ENCODE data around the gene CHST11.

The CHST11 gene

DNA sequence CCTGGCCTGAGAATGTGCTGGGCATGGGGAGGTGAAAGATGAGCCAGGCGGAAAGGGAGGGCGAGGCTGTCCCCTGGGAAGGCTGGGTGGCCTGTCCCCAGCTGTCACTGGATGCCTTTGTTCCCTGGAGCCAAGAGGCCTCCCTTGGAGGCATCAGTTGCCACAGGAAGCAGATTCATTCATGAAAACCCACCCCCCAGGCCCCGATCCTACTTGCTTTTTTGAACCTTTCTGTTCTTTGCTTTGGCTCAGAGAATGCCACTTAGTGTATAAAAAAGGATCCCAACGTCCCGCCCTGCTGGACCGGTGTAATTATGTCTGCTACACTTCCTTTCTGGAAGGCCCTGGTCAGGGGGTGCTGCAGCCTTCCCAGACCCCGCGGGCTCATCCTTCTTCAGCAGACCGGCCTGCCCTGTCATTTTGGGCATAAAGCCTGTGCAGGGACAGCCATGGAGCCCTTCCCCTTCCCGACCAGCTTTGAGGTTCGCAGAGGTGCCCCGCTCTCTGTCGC, 281.1 kb downstream of the CHST11 start:
- no peak for DNase-seq (ENCODE audit: low read depth)
- H3K4me3 ChIP-seq (ENCODE audit: control insufficient read depth, low read depth, low read length): no peak overlapping the region
- TF ChIP-seq CTCF (IDR thresholded peaks at IDR 0.05; ENCODE audit: control insufficient read depth, insufficient read depth, low read depth, low read length, missing control alignments): no peak

GRCh38 chr12:104738331-104738730, 281.6 kb downstream of the CHST11 start:
- H3K4me3 ChIP-seq (ENCODE audit: control insufficient read depth, low read depth, low read length): no peak overlapping the region
- no peak for DNase-seq (ENCODE audit: low read depth)
- no peak for TF ChIP-seq CTCF (IDR thresholded peaks at IDR 0.05; ENCODE audit: control insufficient read depth, insufficient read depth, low read depth, low read length, missing control alignments)

DNA sequence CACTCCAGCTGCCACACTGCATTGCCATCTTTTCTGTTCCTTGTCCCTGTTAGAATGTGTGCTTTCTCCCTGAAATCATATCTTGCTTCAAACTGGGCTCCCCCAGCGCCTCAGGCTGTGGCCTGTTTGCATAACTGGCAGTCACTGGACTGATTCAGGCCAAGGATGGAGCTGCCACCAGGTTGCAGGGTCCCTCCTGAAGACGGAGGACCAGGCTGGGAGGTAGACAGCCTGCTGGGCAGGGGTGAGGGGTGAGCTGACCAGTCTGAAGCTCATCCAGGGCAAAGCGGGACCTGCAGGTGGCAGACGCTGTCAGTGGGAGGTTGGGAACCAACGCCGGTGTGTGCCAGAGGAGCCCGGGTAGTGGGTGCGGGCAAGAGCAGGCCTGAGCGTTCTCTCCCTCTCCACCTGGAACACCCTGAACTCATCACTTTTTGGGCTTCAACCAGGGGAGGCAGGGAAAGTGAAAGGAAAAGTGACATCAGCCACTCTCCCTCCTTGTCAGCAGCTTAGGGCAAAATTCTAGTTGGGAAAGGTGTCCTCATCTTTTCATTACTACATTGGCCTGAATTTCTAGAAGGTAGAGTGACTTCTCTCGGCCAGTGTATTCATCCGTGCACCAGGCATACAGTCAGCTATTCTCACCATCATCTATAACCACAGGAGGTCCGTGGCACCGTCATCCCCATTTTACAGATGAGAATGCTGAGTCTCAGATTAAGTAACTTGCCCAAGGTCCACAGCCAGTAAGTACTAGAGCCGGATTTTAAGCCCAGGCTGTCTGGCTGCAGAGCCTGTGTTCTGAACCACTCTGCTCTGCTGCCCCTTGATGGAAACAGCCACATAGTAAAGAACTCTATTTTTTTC, 282.3 kb downstream of the CHST11 start:
- no peak for DNase-seq (ENCODE audit: low read depth)
- no peak overlapping the region for H3K4me3 ChIP-seq (ENCODE audit: control insufficient read depth, low read depth, low read length)
- TF ChIP-seq CTCF (IDR thresholded peaks at IDR 0.05; ENCODE audit: control insufficient read depth, insufficient read depth, low read depth, low read length, missing control alignments): no peak

GRCh38 chr12:104740668-104741067, 283.9 kb downstream of the CHST11 start:
- DNase-seq (ENCODE audit: low read depth): no peak
- no peak for TF ChIP-seq CTCF (IDR thresholded peaks at IDR 0.05; ENCODE audit: control insufficient read depth, insufficient read depth, low read depth, low read length, missing control alignments)
- no peak overlapping the region for H3K4me3 ChIP-seq (ENCODE audit: control insufficient read depth, low read depth, low read length)

GRCh38 chr12:104741077-104741476, 284.3 kb downstream of the CHST11 start:
- no peak for DNase-seq (ENCODE audit: low read depth)
- TF ChIP-seq CTCF (IDR thresholded peaks at IDR 0.05; ENCODE audit: control insufficient read depth, insufficient read depth, low read depth, low read length, missing control alignments): no peak
- no peak overlapping the region for H3K4me3 ChIP-seq (ENCODE audit: control insufficient read depth, low read depth, low read length)

DNA sequence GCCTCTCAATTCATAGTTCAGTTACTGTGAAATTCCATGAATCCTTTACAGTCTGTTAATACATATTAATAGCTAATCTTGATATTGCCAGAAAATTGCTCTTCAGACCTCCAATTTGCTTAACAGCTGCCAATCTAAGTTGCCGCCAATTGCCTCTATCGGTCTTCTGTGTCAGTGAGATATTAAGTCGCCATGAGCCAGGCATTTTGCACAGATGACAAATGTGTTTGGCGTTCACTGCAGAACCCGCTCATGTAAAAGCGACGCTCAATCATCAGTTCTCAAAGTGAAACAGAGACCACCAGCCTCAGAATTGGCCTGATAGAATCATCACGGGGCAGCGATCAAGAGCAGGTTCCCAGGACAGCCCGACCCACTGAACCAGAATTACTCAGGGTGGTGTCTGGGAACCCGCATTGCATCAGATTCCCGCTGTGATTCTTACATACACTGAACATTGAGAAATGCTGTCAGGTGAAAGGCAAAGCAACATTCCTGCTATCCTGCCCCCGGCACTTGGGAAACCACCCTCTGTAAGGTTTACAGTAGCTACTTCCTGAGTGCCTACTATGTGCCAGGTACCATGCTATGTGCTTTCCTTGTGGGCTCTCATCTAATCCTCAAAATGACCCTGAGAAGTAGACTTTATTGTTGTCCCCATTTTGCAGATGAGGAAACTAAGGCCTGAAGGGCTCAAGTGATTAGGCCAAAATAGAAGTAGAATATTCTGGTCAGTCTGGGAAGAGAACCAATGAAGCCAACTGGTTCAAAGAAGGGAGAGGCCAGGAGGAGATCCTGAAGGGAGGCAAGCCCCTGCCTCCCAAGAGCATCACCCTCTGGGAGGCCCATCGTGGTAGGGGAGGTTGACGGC, 285.0 kb downstream of the CHST11 start:
- no peak for DNase-seq (ENCODE audit: low read depth)
- H3K4me3 ChIP-seq (ENCODE audit: control insufficient read depth, low read depth, low read length): no peak overlapping the region
- no peak for TF ChIP-seq CTCF (IDR thresholded peaks at IDR 0.05; ENCODE audit: control insufficient read depth, insufficient read depth, low read depth, low read length, missing control alignments)
